Neuronal stem cell (in vitro differentiated cells): ENCODE data around the gene PDCD7. TPM values are rescaled to one million over a fixed set of nuclear protein-coding genes. Genes with fewer than 3 reads are reported as not detected.

ENCODE experiments used
- DNase-seq: peaks from one replicate; pipeline ENCODE4 v3.0.0-alpha.2; 2013; ENCODE audit warnings: low spot score
- H2AFZ ChIP-seq: one replicate; pipeline ENCODE4 v1.6.1; 2013; ENCODE audit warnings: mild to moderate bottlenecking, low read length, inconsistent platforms
- H2AK5ac ChIP-seq: 2 replicates; pipeline ENCODE4 v1.6.1; 2013; ENCODE audit warnings: low read depth, mild to moderate bottlenecking, inconsistent platforms, low read length, moderate library complexity, mixed read lengths
- H2BK120ac ChIP-seq: 2 replicates; pipeline ENCODE4 v1.6.1; 2013; ENCODE audit warnings: low read depth, mild to moderate bottlenecking, inconsistent platforms, low read length, moderate library complexity, mixed read lengths
- H2BK12ac ChIP-seq: one replicate; pipeline ENCODE4 v1.6.1; 2013; ENCODE audit warnings: low read length, inconsistent platforms
- H2BK15ac ChIP-seq: 2 replicates; pipeline ENCODE4 v1.6.1; 2013; ENCODE audit warnings: mild to moderate bottlenecking, low read length, inconsistent platforms, mixed read lengths
- H2BK5ac ChIP-seq: one replicate; pipeline ENCODE4 v1.6.1; 2013; ENCODE audit warnings: inconsistent platforms, mild to moderate bottlenecking, low read length, moderate library complexity
- H3K14ac ChIP-seq: one replicate; pipeline ENCODE4 v1.6.1; 2013; ENCODE audit warnings: low read length, inconsistent platforms
- H3K18ac ChIP-seq: 2 replicates; pipeline ENCODE4 v1.6.1; 2013; ENCODE audit warnings: low read length, inconsistent platforms
- H3K23ac ChIP-seq: 2 replicates; pipeline ENCODE4 v1.6.1; 2013; ENCODE audit warnings: low read depth, mild to moderate bottlenecking, mixed read lengths, low read length, inconsistent platforms; ENCODE audit not compliant: poor library complexity
- H3K27ac ChIP-seq: replicated peaks from 3 replicates; pipeline ENCODE4 v1.5.1; 2013; ENCODE audit warnings: low read length, inconsistent platforms
- H3K27me3 ChIP-seq, 3 experiments: 2 replicates each; pipeline ENCODE4 v1.6.1; 2013; ENCODE audit warnings: low read length in 3 of 3, mild to moderate bottlenecking in 2 of 3, inconsistent platforms in 1 of 3, low read depth in 1 of 3, mixed read lengths in 1 of 3, moderate library complexity in 1 of 3; ENCODE audit not compliant: control insufficient read depth in 3 of 3, insufficient read depth in 3 of 3
- H3K36me3 ChIP-seq, 2 donors: replicated peaks in 1 of 2; 2 replicates each; pipeline ENCODE4 v1.6.1; 2013; ENCODE audit warnings: low read length in 2 of 2; ENCODE audit not compliant: control insufficient read depth in 2 of 2, insufficient read depth in 2 of 2
- H3K4ac ChIP-seq: 2 replicates; pipeline ENCODE4 v1.6.1; 2013; ENCODE audit warnings: inconsistent platforms, mild to moderate bottlenecking, low read length, moderate library complexity
- H3K4me1 ChIP-seq, 2 donors: 1 replicate in 1 of 2; 2 replicates in 1 of 2; pipeline ENCODE4 v1.6.1; 2013; ENCODE audit warnings: low read length in 2 of 2, low read depth in 1 of 2; ENCODE audit not compliant: control insufficient read depth in 2 of 2, insufficient read depth in 1 of 2
- H3K4me2 ChIP-seq: one replicate; pipeline ENCODE4 v1.6.1; 2013; ENCODE audit warnings: mild to moderate bottlenecking, low read length, inconsistent platforms; ENCODE audit not compliant: insufficient read depth, poor library complexity, severe bottlenecking
- H3K4me3 ChIP-seq, 2 donors: 2 replicates each; pipeline ENCODE4 v1.5.1; 2013; ENCODE audit warnings: low read length in 2 of 2, mild to moderate bottlenecking in 2 of 2, inconsistent platforms in 1 of 2, moderate library complexity in 1 of 2
- H3K79me1 ChIP-seq: one replicate; pipeline ENCODE4 v1.6.1; 2013; ENCODE audit warnings: low read depth, mild to moderate bottlenecking, inconsistent platforms, low read length, moderate library complexity
- H3K9ac ChIP-seq: one replicate; pipeline ENCODE4 v1.6.1; 2013; ENCODE audit warnings: mild to moderate bottlenecking, low read depth, low read length, inconsistent platforms; ENCODE audit not compliant: poor library complexity
- H3K9me3 ChIP-seq, 2 donors: replicated peaks in 1 of 2; 2 replicates each; pipeline versions ENCODE3 to v1.6.1; 2013; ENCODE audit warnings: low read length in 2 of 2, mild to moderate bottlenecking in 2 of 2, inconsistent platforms in 1 of 2, low read depth in 1 of 2, mixed read lengths in 1 of 2, moderate library complexity in 1 of 2; ENCODE audit not compliant: control insufficient read depth in 2 of 2, insufficient read depth in 1 of 2
- H4K8ac ChIP-seq: one replicate; pipeline ENCODE4 v1.6.1; 2013; ENCODE audit warnings: low read depth, mild to moderate bottlenecking, inconsistent platforms, low read length, moderate library complexity
- H4K91ac ChIP-seq: one replicate; pipeline ENCODE4 v1.6.1; 2013; ENCODE audit warnings: low read length, low read depth, mild to moderate bottlenecking, inconsistent platforms; ENCODE audit not compliant: poor library complexity
- WGBS, 2 donors: extraction: QIAGEN DNeasy Blood & Tissue Kit; methylation state at CpG; one replicate each; pipeline ENCODE4 v1.1.7; 2013; ENCODE audit warnings: missing lambda C conversion rate in 2 of 2, mixed read lengths in 1 of 2; ENCODE audit not compliant: insufficient read length in 2 of 2, insufficient replicate concordance in 1 of 2; ENCODE audit errors: extremely low coverage in 2 of 2; 5-methylcytosine and 5-hydroxymethylcytosine counted together
- small RNA-seq: library from polyadenylated mRNA; stranded (forward); fragments of <200 nt; extraction: miRNeasy Mini kit (QIAGEN cat#:217004); gene quantifications from one replicate; pipeline ENCODE3, GENCODE V24; 2013; ENCODE audit not compliant: insufficient read depth

The PDCD7 gene

GRCh38 chr15:65067645-65068402 is 65.8 kb downstream of the PDCD7 start, which contains the start of gene RASL12:
Gene RASL12, minus strand, starts transcription at chr15:65067991. Its CDS starts 156 bp downstream, at chr15:65067835.
- Histone ChIP-seq H3K9me3 (peaks cover 0 to 2% of the 10 kb centered on the region in 2 donors), H3K14ac (no peak within 1 kb of the TSS), H2BK120ac (peak within 1 kb of the TSS; percentile 36), H3K79me1 (no peaks in the 10 kb centered on the region), H3K4ac (no peak within 1 kb of the TSS), H3K27me3 (peaks cover 0 to 51% (median 0%) of the 10 kb centered on the region in 3 experiments), H2BK12ac (peak within 1 kb of the TSS; percentile 76), H4K91ac (no peak within 1 kb of the TSS), H3K23ac (no peak within 1 kb of the TSS), H2BK5ac (no peak within 1 kb of the TSS), H4K8ac (no peak within 1 kb of the TSS), H2BK15ac (peak within 1 kb of the TSS; percentile 88), H3K9ac (peak within 1 kb of the TSS; percentile 83), H2AFZ (peak within 1 kb of the TSS; percentile 65), H3K27ac (peak within 1 kb of the TSS; percentile 1), H3K18ac (peak within 1 kb of the TSS; percentile 94), H3K4me1 (peaks cover 8 to 24% of the 10 kb centered on the region in 2 donors), H3K36me3 (no peaks in the 10 kb centered on the region), H3K4me3 (peak within 1 kb of the TSS in 1 of 2 donors; percentile 79), H3K4me2 (peak within 1 kb of the TSS; percentile 73), H2AK5ac (peak within 1 kb of the TSS; percentile 83)
- no peak for DNase-seq
- no CpG with 5 or more reads among the region's 66 CpGs for WGBS, 2 donors

Small RNA genes within 50 kb of the gene (small RNA-seq; reads per million reads assigned to genes)
- not detected for gene AC013553.1
